ENCODE data around the gene R3HDM1. TPM values are rescaled to one million over a fixed set of nuclear protein-coding genes. Genes with fewer than 3 reads are reported as not detected.

Gene R3HDM1
- total and polyA plus RNA-seq, 2 donors (not counting 1 experiment from before 2014, with no cell fraction given), result 23.7 to 57.8 TPM

GRCh38 chr2:135708159-135708558, 176.9 kb downstream of the R3HDM1 start:
- no peak overlapping the region for H3K9ac ChIP-seq (ENCODE audit: low read length)
- no peaks in the 10 kb centered on the region for H3K79me2 ChIP-seq (ENCODE audit: control insufficient read depth, insufficient read depth, low read length)
- TF ChIP-seq CTCF (IDR thresholded peaks at IDR 0.05), result no peak
- TF ChIP-seq EZH2 (IDR thresholded peaks at IDR 0.05; ENCODE audit: borderline replicate concordance, insufficient read depth, low read depth, low read length, poor library complexity, severe bottlenecking), result no peak
- no peaks in the 10 kb centered on the region for H3K4me1 ChIP-seq (ENCODE audit: control insufficient read depth in 2 of 2, insufficient read depth in 2 of 2, low read length in 2 of 2)
- peaks cover 0 to 5% of the 10 kb centered on the region in 2 experiments for H3K36me3 ChIP-seq (replicated peaks in 1 of 2; ENCODE audit: control extremely low read depth in 1 of 2, control insufficient read depth in 1 of 2, extremely low read depth in 1 of 2, insufficient read depth in 2 of 2, low read length in 1 of 2)
- ChIA-PET CTCF (interaction anchor here (0.6 to 6.7 kb wide), 5 partner anchors 23 to 845 kb away, joined by 3 to 219 read pairs (median 56); no protein-coding TSS in a partner anchor), POLR2A (no interaction called here)
- Mint-ChIP-seq H3K27ac (no peak overlapping the region), H3K27me3 (no peaks in the 10 kb centered on the region), H3K4me1 (no peaks in the 10 kb centered on the region), H3K4me3 (no peak overlapping the region), H3K9me3 (ENCODE audit: insufficient read depth) (no peaks in the 10 kb centered on the region)
- DNase-seq, result no peak
- H2AFZ ChIP-seq (ENCODE audit: insufficient read depth, low read depth, low read length, poor library complexity, severe bottlenecking), result no peak overlapping the region
- intact Hi-C loops (cut with micrococcal nuclease), result no loop called here
- H3K4me3 ChIP-seq (ENCODE audit: control extremely low read depth in 1 of 5, extremely low read depth in 1 of 5, insufficient read depth in 1 of 5, low read depth in 2 of 5, low read length in 4 of 5), result no peak overlapping the region
- H3K4me2 ChIP-seq (replicated peaks; ENCODE audit: low read depth, low read length, poor library complexity, severe bottlenecking), result no peak overlapping the region
- H3K9me3 ChIP-seq (ENCODE audit: control extremely low read depth in 1 of 3, control insufficient read depth in 2 of 3, insufficient read depth in 1 of 3, low read length in 2 of 3), result no peaks in the 10 kb centered on the region
- no peak for ATAC-seq (ENCODE audit: low read depth)
- H4K20me1 ChIP-seq (ENCODE audit: control insufficient read depth, insufficient read depth, low read length, poor library complexity, severe bottlenecking), result no peaks in the 10 kb centered on the region
- no peaks in the 10 kb centered on the region for H3K27me3 ChIP-seq (replicated peaks in 1 of 4; ENCODE audit: control extremely low read depth in 1 of 4, control insufficient read depth in 3 of 4, insufficient read depth in 4 of 4, low read length in 3 of 4)
- WGBS (ENCODE audit: insufficient coverage), result no CpG with 5 or more reads among the region's 4 CpGs
- no peak overlapping the region for H3K27ac ChIP-seq (ENCODE audit: low read length in 2 of 2)

- whole genome bisulfite sequencing (ENCODE audit: insufficient coverage), result 100% methylated on average over 2 of the region's 6 CpGs
- CTCF ChIA-PET, result interaction anchor here (0.7 to 6.7 kb wide), 30 partner anchors 8 to 721 kb away, joined by 3 to 219 read pairs (median 4); no protein-coding TSS in a partner anchor
- no peak overlapping the region for H3K4me3 ChIP-seq (ENCODE audit: control extremely low read depth in 1 of 5, extremely low read depth in 1 of 5, insufficient read depth in 1 of 5, low read depth in 2 of 5, low read length in 4 of 5)
Observed at GRCh38 chr2:135709992-135710391, 178.7 kb downstream of the R3HDM1 start.

More at GRCh38 chr2:135709992-135710391, 178.7 kb downstream of the R3HDM1 start:
- Histone ChIP-seq H3K36me3 (replicated peaks in 1 of 2; ENCODE audit: control extremely low read depth in 1 of 2, control insufficient read depth in 1 of 2, extremely low read depth in 1 of 2, insufficient read depth in 2 of 2, low read length in 1 of 2) (peaks cover 0 to 7% of the 10 kb centered on the region in 2 experiments), H4K20me1 (ENCODE audit: control insufficient read depth, insufficient read depth, low read length, poor library complexity, severe bottlenecking) (no peaks in the 10 kb centered on the region), H3K4me1 (ENCODE audit: control insufficient read depth in 2 of 2, insufficient read depth in 2 of 2, low read length in 2 of 2) (no peaks in the 10 kb centered on the region), H2AFZ (ENCODE audit: insufficient read depth, low read depth, low read length, poor library complexity, severe bottlenecking) (no peak overlapping the region), H3K4me2 (replicated peaks; ENCODE audit: low read depth, low read length, poor library complexity, severe bottlenecking) (no peak overlapping the region), H3K79me2 (ENCODE audit: control insufficient read depth, insufficient read depth, low read length) (no peaks in the 10 kb centered on the region), H3K9ac (ENCODE audit: low read length) (no peak overlapping the region), H3K9me3 (ENCODE audit: control extremely low read depth in 1 of 3, control insufficient read depth in 2 of 3, insufficient read depth in 1 of 3, low read length in 2 of 3) (no peaks in the 10 kb centered on the region), H3K27ac (ENCODE audit: low read length in 2 of 2) (no peak overlapping the region), H3K27me3 (replicated peaks in 1 of 4; ENCODE audit: control extremely low read depth in 1 of 4, control insufficient read depth in 3 of 4, insufficient read depth in 4 of 4, low read length in 3 of 4) (no peaks in the 10 kb centered on the region)
- POLR2A ChIA-PET, result interaction anchor here (0.7 kb wide), 1 partner anchor 20 kb away, joined by 3 read pairs; no protein-coding TSS in a partner anchor
- ATAC-seq (ENCODE audit: low read depth) (peak; percentile 63), DNase-seq (peak; percentile 70)
- H3K27me3 Mint-ChIP-seq, result no peaks in the 10 kb centered on the region
- TF ChIP-seq CTCF (IDR thresholded peaks at IDR 0.05), result peak; percentile 94
- no peak for TF ChIP-seq EZH2 (IDR thresholded peaks at IDR 0.05; ENCODE audit: borderline replicate concordance, insufficient read depth, low read depth, low read length, poor library complexity, severe bottlenecking)
- H3K4me1 Mint-ChIP-seq, result no peaks in the 10 kb centered on the region
- H3K27ac Mint-ChIP-seq, result no peak overlapping the region
- intact Hi-C loops (cut with micrococcal nuclease), result loop anchor here (1.0 kb wide), 2 partner anchors 706 to 721 kb away; no protein-coding TSS in a partner anchor
- no peaks in the 10 kb centered on the region for H3K9me3 Mint-ChIP-seq (ENCODE audit: insufficient read depth)
- H3K4me3 Mint-ChIP-seq, result no peak overlapping the region

All from B cell (primary cell).